Stimulated activated CD8-positive, alpha-beta memory T cell treated with anti-CD3 and anti-CD28 coated beads, Interleukin-15, amount 100 ng/mL, for 24 hours (primary cell): Measurements from ENCODE around the gene RANBP17.
"Not testable (repeated sequence)": the region's sequence is repeated elsewhere in the genome, so short reads cannot be mapped to it uniquely, and the experiment has no call there.

Source experiments
- DNase-seq: peaks from one replicate; pipeline ENCODE4 v3.0.0-alpha.2; 2020; ENCODE audit warnings: low read depth

The RANBP17 gene

GRCh38 chr5:170861917-170862766 is at the start of gene RANBP17:
RANBP17 (plus strand) TSS chr5:170862018.
- no peak for DNase-seq

GRCh38 chr5:170813231-170813630 is 48.6 kb upstream of the RANBP17 start:
- DNase-seq, result no peak

GRCh38 chr5:170817195-170817594 is 44.6 kb upstream of the RANBP17 start:
- DNase-seq, result no peak

GRCh38 chr5:170818232-170818631 is 43.6 kb upstream of the RANBP17 start:
- DNase-seq, result no peak

- DNase-seq, result no peak
Measured at GRCh38 chr5:170819824-170820223, 42.0 kb upstream of the RANBP17 start.

- DNase-seq, result no peak
Measured at GRCh38 chr5:170821257-170821800, 40.5 kb upstream of the RANBP17 start.

GRCh38 chr5:170826117-170826516 is 35.7 kb upstream of the RANBP17 start:
- DNase-seq, result no peak

- no peak for DNase-seq
Measured at GRCh38 chr5:170832241-170832640, 29.6 kb upstream of the RANBP17 start.

- DNase-seq, result not testable (repeated sequence)
Measured at GRCh38 chr5:170833981-170834380, 27.8 kb upstream of the RANBP17 start.

- no peak for DNase-seq
Measured at GRCh38 chr5:170836226-170836625, 25.6 kb upstream of the RANBP17 start.

- no peak for DNase-seq
Measured at GRCh38 chr5:170843870-170844269, 17.9 kb upstream of the RANBP17 start.

- DNase-seq, result no peak
Measured at GRCh38 chr5:170844651-170845050, 17.2 kb upstream of the RANBP17 start.

- DNase-seq, result no peak
Measured at GRCh38 chr5:170846416-170846815, 15.4 kb upstream of the RANBP17 start.

- DNase-seq, result no peak
Measured at GRCh38 chr5:170846846-170847245, 15.0 kb upstream of the RANBP17 start.

- no peak for DNase-seq
Measured at GRCh38 chr5:170848033-170848432, 13.8 kb upstream of the RANBP17 start.

GRCh38 chr5:170849374-170849773 is 12.4 kb upstream of the RANBP17 start:
- DNase-seq, result no peak

- DNase-seq, result no peak
Measured at GRCh38 chr5:170854566-170854965, 7.3 kb upstream of the RANBP17 start.

GRCh38 chr5:170857066-170857465 is 4.8 kb upstream of the RANBP17 start:
- DNase-seq, result no peak

GRCh38 chr5:170860415-170860814 is 1.4 kb upstream of the RANBP17 start:
- no peak for DNase-seq

GRCh38 chr5:170860818-170861666 is 776 bp upstream of the RANBP17 start:
- no peak for DNase-seq

- DNase-seq, result no peak
Measured at GRCh38 chr5:170861667-170861916, 226 bp upstream of the RANBP17 start.

GRCh38 chr5:170863646-170864045 is 1.8 kb downstream of the RANBP17 start:
- no peak for DNase-seq

GRCh38 chr5:170865622-170866021 is 3.8 kb downstream of the RANBP17 start:
- DNase-seq, result no peak
